KMS-11 (cell line): Measurements from ENCODE around the gene RAP1B.

Experiments
- H2AFZ ChIP-seq: fragments of 200-600 bp; sonication (generic); 2 replicates; pipeline ENCODE4 v1.6.1; 2016; ENCODE audit warnings: antibody characterized with exemption, mixed run types, low read depth
- H3K27ac ChIP-seq: fragments of 200-600 bp; sonication (generic); 2 replicates; pipeline ENCODE4 v1.6.1; 2016; ENCODE audit warnings: mild to moderate bottlenecking, mixed run types
- H3K27me3 ChIP-seq: fragments of 200-600 bp; sonication (generic); 2 replicates; pipeline ENCODE4 v1.6.1; 2017; ENCODE audit warnings: mild to moderate bottlenecking, low read depth, mixed run types, moderate library complexity; ENCODE audit not compliant: insufficient read depth
- H3K36me3 ChIP-seq: fragments of 200-600 bp; sonication (generic); 2 replicates; pipeline ENCODE4 v1.6.1; 2017; ENCODE audit warnings: mild to moderate bottlenecking, mixed run types; ENCODE audit not compliant: insufficient read depth
- H3K4me1 ChIP-seq: fragments of 200-600 bp; sonication (generic); 2 replicates; pipeline ENCODE4 v1.6.1; 2016; ENCODE audit warnings: mild to moderate bottlenecking, low read depth, mixed run types; ENCODE audit not compliant: poor library complexity, severe bottlenecking
- H3K4me2 ChIP-seq: fragments of 200-600 bp; sonication (generic); 2 replicates; pipeline ENCODE4 v1.7.0; 2016; ENCODE audit warnings: mild to moderate bottlenecking, mixed run types
- H3K4me3 ChIP-seq: fragments of 200-600 bp; sonication (generic); IDR thresholded peaks from 2 replicates; pipeline ENCODE4 v1.6.1; 2017; ENCODE audit warnings: low read depth, low read length, mixed read lengths; ENCODE audit not compliant: insufficient read depth
- H3K79me2 ChIP-seq: fragments of 200-600 bp; sonication (generic); 2 replicates; pipeline ENCODE4 v1.6.1; 2016; ENCODE audit warnings: low read depth, mixed run types; ENCODE audit not compliant: insufficient read depth
- H3K9ac ChIP-seq: fragments of 200-600 bp; sonication (generic); 2 replicates; pipeline ENCODE4 v1.6.1; 2016; ENCODE audit warnings: mild to moderate bottlenecking, mixed run types
- H4K20me1 ChIP-seq: fragments of 200-600 bp; sonication (generic); 2 replicates; pipeline ENCODE4 v1.6.1; 2016; ENCODE audit warnings: mild to moderate bottlenecking, mixed run types; ENCODE audit not compliant: insufficient read depth
- CTCF ChIP-seq: fragments of 200-600 bp; sonication (generic); conservative IDR thresholded peaks from 2 replicates; pipeline ENCODE4 v1.6.1; 2017; ENCODE audit warnings: low read depth, mild to moderate bottlenecking, antibody characterized with exemption, low read length, moderate library complexity, mixed read lengths

Gene RAP1B

GRCh38 chr12:68623059-68623458 lies 12.4 kb downstream of the RAP1B start:
- H4K20me1 ChIP-seq, result peaks cover 50% of the 10 kb centered on the region
- H3K4me2 ChIP-seq, result no peak overlapping the region
- H3K4me3 ChIP-seq, result no peak overlapping the region
- H3K9ac ChIP-seq, result no peak overlapping the region
- H3K36me3 ChIP-seq, result peaks cover 6% of the 10 kb centered on the region; the same call in 1 of the 2 replicates
- no peaks in the 10 kb centered on the region for H3K27me3 ChIP-seq
- no peak overlapping the region for H2AFZ ChIP-seq
- no peak overlapping the region for H3K27ac ChIP-seq
- no peak for TF ChIP-seq CTCF
- peaks cover 100% of the 10 kb centered on the region for H3K79me2 ChIP-seq
- peaks cover 88% of the 10 kb centered on the region for H3K4me1 ChIP-seq

GRCh38 chr12:68623984-68624383 lies 13.3 kb downstream of the RAP1B start:
- H3K4me1 ChIP-seq, result peaks cover 91% of the 10 kb centered on the region
- H3K36me3 ChIP-seq, result peaks cover 6% of the 10 kb centered on the region; the same call in 1 of the 2 replicates
- no peak overlapping the region for H3K4me2 ChIP-seq
- no peak overlapping the region for H3K9ac ChIP-seq
- H3K79me2 ChIP-seq, result peaks cover 100% of the 10 kb centered on the region
- no peaks in the 10 kb centered on the region for H3K27me3 ChIP-seq
- no peak for TF ChIP-seq CTCF
- no peak overlapping the region for H3K4me3 ChIP-seq
- peaks cover 47% of the 10 kb centered on the region for H4K20me1 ChIP-seq
- no peak overlapping the region for H2AFZ ChIP-seq
- H3K27ac ChIP-seq, result no peak overlapping the region

GRCh38 chr12:68624933-68625332 lies 14.2 kb downstream of the RAP1B start:
- no peak overlapping the region for H3K9ac ChIP-seq

GRCh38 chr12:68627673-68628319 lies 17.1 kb downstream of the RAP1B start:
- Histone ChIP-seq H3K4me3 (no peak overlapping the region), H4K20me1 (peaks cover 26% of the 10 kb centered on the region), H3K36me3 (peaks cover 6% of the 10 kb centered on the region; the same call in 1 of the 2 replicates), H2AFZ (no peak overlapping the region), H3K27ac (peak overlapping the region; percentile 20; the same call in 1 of the 2 replicates), H3K27me3 (no peaks in the 10 kb centered on the region), H3K4me1 (peaks cover 91% of the 10 kb centered on the region), H3K4me2 (peak overlapping the region; percentile 8), H3K79me2 (peaks cover 100% of the 10 kb centered on the region), H3K9ac (no peak overlapping the region)
- no peak for TF ChIP-seq CTCF

More at GRCh38 chr12:68624933-68625332, 14.2 kb downstream of the RAP1B start:
- H3K27me3 ChIP-seq, result no peaks in the 10 kb centered on the region
- peaks cover 91% of the 10 kb centered on the region for H3K4me1 ChIP-seq
- H3K79me2 ChIP-seq, result peaks cover 100% of the 10 kb centered on the region
- H3K4me3 ChIP-seq, result no peak overlapping the region
- peaks cover 43% of the 10 kb centered on the region for H4K20me1 ChIP-seq
- TF ChIP-seq CTCF, result no peak
- H3K27ac ChIP-seq, result no peak overlapping the region
- H3K36me3 ChIP-seq, result peaks cover 6% of the 10 kb centered on the region; the same call in 1 of the 2 replicates
- no peak overlapping the region for H3K4me2 ChIP-seq
- no peak overlapping the region for H2AFZ ChIP-seq
